Measurements from ENCODE around the gene VAV3.

Gene VAV3

DNA sequence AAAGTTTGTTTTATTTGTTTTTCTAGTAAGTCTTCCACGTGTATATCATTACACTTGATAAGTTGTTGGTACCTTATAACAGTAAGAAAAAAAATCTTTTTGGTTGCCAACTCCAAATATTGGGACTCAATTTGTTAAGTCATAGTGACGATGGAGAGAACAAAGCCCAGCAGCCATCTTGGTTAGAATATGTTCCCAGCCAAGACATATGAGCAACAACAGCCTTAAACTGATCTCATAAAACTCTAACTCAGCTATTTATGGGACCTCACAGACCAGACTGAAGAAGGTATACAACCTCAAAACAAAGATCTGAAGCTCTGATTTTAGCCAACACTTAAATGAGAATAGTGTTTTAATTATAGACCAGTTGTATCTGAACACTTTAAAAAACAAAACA is 281.3 kb downstream of the VAV3 start:
- Histone ChIP-seq H3K27me3 (ENCODE audit: control insufficient read depth in 1 of 2, insufficient read depth in 2 of 2, low read length in 2 of 2) (no peaks in the 10 kb centered on the region), H3K4me3 (ENCODE audit: low read length in 2 of 2) (no peak overlapping the region), H3K36me3 (ENCODE audit: control insufficient read depth in 2 of 2, insufficient read depth in 2 of 2, low read length in 2 of 2) (no peaks in the 10 kb centered on the region), H3K4me1 (ENCODE audit: control insufficient read depth, insufficient read depth, low read length) (peaks cover 4% of the 10 kb centered on the region), H3K9ac (ENCODE audit: low read length in 2 of 2) (no peak overlapping the region), H3K9me3 (ENCODE audit: control insufficient read depth in 2 of 2, low read length in 2 of 2) (no peaks in the 10 kb centered on the region), H3K27ac (ENCODE audit: low read length) (no peak overlapping the region)

DNA sequence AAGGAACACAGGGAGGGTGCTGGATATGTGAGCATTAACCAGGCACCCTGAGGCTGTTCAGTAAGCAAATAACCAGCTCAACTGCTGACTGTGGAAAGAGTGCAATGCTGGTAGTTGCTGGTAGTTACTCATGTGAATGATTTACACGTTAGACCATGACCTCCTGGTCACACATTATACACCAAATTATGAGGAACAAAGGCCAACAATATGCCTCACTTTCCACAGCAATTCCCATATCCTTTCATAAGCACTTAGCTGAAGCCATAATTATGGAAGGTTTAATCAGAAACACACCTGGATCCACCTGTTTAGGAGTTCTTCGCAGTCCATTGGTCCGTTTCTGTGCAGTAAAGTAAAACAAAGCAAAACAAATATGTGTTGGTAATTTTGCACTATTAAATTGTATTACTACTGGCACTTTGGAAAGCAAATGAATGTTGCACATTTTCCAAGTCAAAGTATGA is 281.8 kb downstream of the VAV3 start:
- no peak overlapping the region for H3K4me3 ChIP-seq (ENCODE audit: low read length in 2 of 2)

DNA sequence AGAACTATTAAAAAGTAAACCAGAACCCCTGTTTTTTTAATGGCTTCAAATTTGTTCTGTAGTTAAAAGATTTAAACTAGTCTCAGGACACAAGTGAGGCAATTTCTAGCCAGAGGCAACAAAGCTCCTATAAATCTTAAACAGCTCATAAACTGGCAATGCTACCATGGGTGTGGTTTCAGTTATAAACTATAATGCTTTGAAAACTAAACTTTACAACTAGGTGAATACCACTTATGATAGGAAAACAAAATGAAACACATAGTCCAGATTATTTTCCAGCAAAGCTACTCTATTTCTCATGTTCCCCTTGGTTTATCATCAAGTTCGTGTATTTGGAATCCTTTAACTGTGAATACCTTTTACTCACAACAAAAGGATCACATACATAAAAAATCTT is 282.5 kb downstream of the VAV3 start:
- Histone ChIP-seq H3K27ac (ENCODE audit: low read length) (no peak overlapping the region), H3K27me3 (ENCODE audit: control insufficient read depth in 1 of 2, insufficient read depth in 2 of 2, low read length in 2 of 2) (no peaks in the 10 kb centered on the region), H3K9ac (ENCODE audit: low read length in 2 of 2) (no peak overlapping the region), H3K36me3 (ENCODE audit: control insufficient read depth in 2 of 2, insufficient read depth in 2 of 2, low read length in 2 of 2) (no peaks in the 10 kb centered on the region), H3K9me3 (ENCODE audit: control insufficient read depth in 2 of 2, low read length in 2 of 2) (no peaks in the 10 kb centered on the region), H3K4me1 (ENCODE audit: control insufficient read depth, insufficient read depth, low read length) (no peaks in the 10 kb centered on the region), H3K4me3 (ENCODE audit: low read length in 2 of 2) (no peak overlapping the region)

More for the DNA sequence above, 281.8 kb downstream of the VAV3 start:
- Histone ChIP-seq H3K36me3 (ENCODE audit: control insufficient read depth in 2 of 2, insufficient read depth in 2 of 2, low read length in 2 of 2) (no peaks in the 10 kb centered on the region), H3K27me3 (ENCODE audit: control insufficient read depth in 1 of 2, insufficient read depth in 2 of 2, low read length in 2 of 2) (no peaks in the 10 kb centered on the region), H3K27ac (ENCODE audit: low read length) (no peak overlapping the region), H3K9me3 (ENCODE audit: control insufficient read depth in 2 of 2, low read length in 2 of 2) (no peaks in the 10 kb centered on the region), H3K9ac (ENCODE audit: low read length in 2 of 2) (no peak overlapping the region), H3K4me1 (ENCODE audit: control insufficient read depth, insufficient read depth, low read length) (no peaks in the 10 kb centered on the region)

DNA sequence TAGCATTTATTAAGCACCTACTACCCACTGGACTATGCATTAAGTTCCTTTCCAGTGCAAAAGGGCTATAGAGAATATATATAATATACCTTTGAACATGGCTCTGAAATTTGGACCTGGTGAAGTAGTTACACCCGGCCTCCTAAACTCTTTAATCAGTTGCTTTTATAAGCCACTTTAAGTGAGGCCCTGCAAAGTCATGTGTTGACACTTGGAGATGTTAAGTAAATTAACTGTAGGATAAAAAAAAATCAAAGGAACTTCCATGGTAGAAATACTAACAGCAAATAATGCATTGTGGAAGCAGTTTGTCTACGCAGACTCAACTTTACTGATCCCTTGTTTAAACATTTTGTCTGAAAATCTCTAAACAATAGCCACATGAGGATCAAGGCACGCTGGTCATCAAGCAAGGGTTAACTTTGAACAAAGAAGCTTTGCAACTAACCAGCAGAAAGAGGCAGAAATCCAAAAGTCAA is 283.9 kb downstream of the VAV3 start:
- H3K27ac ChIP-seq (ENCODE audit: low read length): no peak overlapping the region
- H3K4me3 ChIP-seq (ENCODE audit: low read length in 2 of 2): no peak overlapping the region
- H3K9ac ChIP-seq (ENCODE audit: low read length in 2 of 2): no peak overlapping the region
- no peaks in the 10 kb centered on the region for H3K27me3 ChIP-seq (ENCODE audit: control insufficient read depth in 1 of 2, insufficient read depth in 2 of 2, low read length in 2 of 2)
- H3K4me1 ChIP-seq (ENCODE audit: control insufficient read depth, insufficient read depth, low read length): no peaks in the 10 kb centered on the region
- H3K9me3 ChIP-seq (ENCODE audit: control insufficient read depth in 2 of 2, low read length in 2 of 2): no peaks in the 10 kb centered on the region
- H3K36me3 ChIP-seq (ENCODE audit: control insufficient read depth in 2 of 2, insufficient read depth in 2 of 2, low read length in 2 of 2): no peaks in the 10 kb centered on the region

DNA sequence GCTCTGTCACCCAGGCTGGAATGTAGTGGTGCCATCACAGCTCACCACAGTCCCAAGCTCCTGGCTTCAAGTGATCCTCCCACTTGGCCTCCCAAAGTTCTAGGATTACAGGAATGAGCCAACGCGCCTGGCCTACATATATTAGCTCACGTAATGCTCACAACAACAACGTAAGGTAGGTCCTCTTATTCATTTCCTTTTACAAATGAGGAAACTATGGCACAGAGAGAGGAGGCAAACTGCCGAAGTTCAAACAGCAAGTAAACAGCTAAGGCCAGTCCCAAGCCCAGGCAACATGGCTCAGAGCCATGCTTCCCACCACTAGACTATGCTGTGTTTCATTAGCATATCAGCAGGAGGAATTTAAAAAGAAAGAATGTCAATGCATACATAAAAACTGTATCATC is 284.4 kb downstream of the VAV3 start:
- H3K27me3 ChIP-seq (ENCODE audit: control insufficient read depth in 1 of 2, insufficient read depth in 2 of 2, low read length in 2 of 2): no peaks in the 10 kb centered on the region
- no peak overlapping the region for H3K4me3 ChIP-seq (ENCODE audit: low read length in 2 of 2)
- H3K4me1 ChIP-seq (ENCODE audit: control insufficient read depth, insufficient read depth, low read length): no peaks in the 10 kb centered on the region
- H3K9me3 ChIP-seq (ENCODE audit: control insufficient read depth in 2 of 2, low read length in 2 of 2): no peaks in the 10 kb centered on the region
- H3K9ac ChIP-seq (ENCODE audit: low read length in 2 of 2): no peak overlapping the region
- no peaks in the 10 kb centered on the region for H3K36me3 ChIP-seq (ENCODE audit: control insufficient read depth in 2 of 2, insufficient read depth in 2 of 2, low read length in 2 of 2)
- H3K27ac ChIP-seq (ENCODE audit: low read length): no peak overlapping the region

DNA sequence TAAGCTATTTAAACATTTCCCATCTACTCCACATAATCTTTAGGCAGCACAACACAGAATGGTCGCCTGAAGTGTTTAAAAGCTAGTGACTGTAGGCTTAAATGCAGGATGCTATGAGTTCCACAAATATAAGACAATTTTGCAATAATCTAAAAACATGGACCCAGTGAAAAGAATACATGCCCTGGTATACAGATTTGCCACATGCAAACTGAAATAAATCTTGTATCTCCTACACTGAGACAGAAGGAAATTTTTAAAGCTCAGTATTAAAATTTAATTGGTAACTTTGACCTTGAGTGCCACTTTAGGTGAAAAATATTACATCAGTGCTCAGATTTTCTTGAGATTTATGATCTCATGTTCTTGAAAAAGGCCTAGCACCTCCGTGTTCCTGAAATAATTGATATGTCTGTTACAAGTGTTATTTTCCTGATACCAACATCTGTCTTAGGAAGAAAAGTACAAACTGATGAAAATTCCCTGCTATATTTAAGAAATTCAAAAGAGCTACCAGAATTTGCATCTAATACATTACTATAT is 285.5 kb downstream of the VAV3 start:
- H3K4me1 ChIP-seq (ENCODE audit: control insufficient read depth, insufficient read depth, low read length): no peaks in the 10 kb centered on the region
- H3K36me3 ChIP-seq (ENCODE audit: control insufficient read depth in 2 of 2, insufficient read depth in 2 of 2, low read length in 2 of 2): no peaks in the 10 kb centered on the region
- peaks cover 0 to 3% of the 10 kb centered on the region in 2 donors for H3K9me3 ChIP-seq (ENCODE audit: control insufficient read depth in 2 of 2, low read length in 2 of 2)
- H3K27ac ChIP-seq (ENCODE audit: low read length): no peak overlapping the region
- H3K9ac ChIP-seq (ENCODE audit: low read length in 2 of 2): no peak overlapping the region
- no peak overlapping the region for H3K4me3 ChIP-seq (ENCODE audit: low read length in 2 of 2)
- no peaks in the 10 kb centered on the region for H3K27me3 ChIP-seq (ENCODE audit: control insufficient read depth in 1 of 2, insufficient read depth in 2 of 2, low read length in 2 of 2)

DNA sequence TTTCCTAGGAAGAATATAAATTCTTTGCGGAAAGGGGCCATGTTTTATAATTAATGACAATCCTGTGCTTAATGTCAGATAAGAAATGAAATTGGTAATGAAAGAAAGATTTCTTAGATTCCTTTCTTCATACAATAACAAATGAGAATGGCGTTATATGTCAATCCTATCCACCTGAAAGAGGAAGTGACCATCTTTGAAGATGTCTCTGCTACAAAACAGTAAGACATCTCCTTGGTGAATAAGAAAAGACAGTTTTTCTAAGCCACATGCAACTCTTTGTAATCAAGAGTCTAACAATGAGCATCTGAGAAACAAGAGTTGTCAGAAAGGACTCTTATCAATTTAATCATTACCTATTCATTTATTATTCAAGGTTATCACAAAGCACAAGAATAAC is 286.0 kb downstream of the VAV3 start:
- Histone ChIP-seq H3K4me3 (ENCODE audit: low read length in 2 of 2) (no peak overlapping the region), H3K36me3 (ENCODE audit: control insufficient read depth in 2 of 2, insufficient read depth in 2 of 2, low read length in 2 of 2) (no peaks in the 10 kb centered on the region), H3K4me1 (ENCODE audit: control insufficient read depth, insufficient read depth, low read length) (no peaks in the 10 kb centered on the region), H3K9me3 (ENCODE audit: control insufficient read depth in 2 of 2, low read length in 2 of 2) (peaks cover 0 to 3% of the 10 kb centered on the region in 2 donors), H3K27ac (ENCODE audit: low read length) (no peak overlapping the region), H3K9ac (ENCODE audit: low read length in 2 of 2) (no peak overlapping the region), H3K27me3 (ENCODE audit: control insufficient read depth in 1 of 2, insufficient read depth in 2 of 2, low read length in 2 of 2) (no peaks in the 10 kb centered on the region)

DNA sequence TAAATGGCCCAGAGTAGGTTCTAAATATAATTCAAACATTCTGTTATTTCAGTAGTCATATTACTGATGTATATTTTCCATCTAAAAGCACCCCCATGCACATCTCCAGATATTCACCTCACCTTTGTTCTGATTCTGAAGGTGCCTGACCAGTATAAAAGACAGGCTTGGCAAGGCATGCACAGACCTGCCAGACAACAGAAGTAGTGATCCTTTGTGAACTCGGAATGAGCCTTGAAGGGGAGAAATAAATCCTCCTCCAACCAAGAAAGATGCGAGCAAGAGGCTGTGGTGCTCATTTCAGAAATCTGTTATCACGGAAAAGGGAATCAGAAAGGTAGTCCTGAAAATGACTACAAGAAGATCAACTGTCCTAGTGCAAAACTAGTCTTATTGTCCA is 287.3 kb downstream of the VAV3 start:
- no peaks in the 10 kb centered on the region for H3K36me3 ChIP-seq (ENCODE audit: control insufficient read depth in 2 of 2, insufficient read depth in 2 of 2, low read length in 2 of 2)
- H3K9me3 ChIP-seq (ENCODE audit: control insufficient read depth in 2 of 2, low read length in 2 of 2): peaks cover 0 to 3% of the 10 kb centered on the region in 2 donors
- no peaks in the 10 kb centered on the region for H3K4me1 ChIP-seq (ENCODE audit: control insufficient read depth, insufficient read depth, low read length)
- H3K9ac ChIP-seq (ENCODE audit: low read length in 2 of 2): no peak overlapping the region
- H3K27ac ChIP-seq (ENCODE audit: low read length): no peak overlapping the region
- no peaks in the 10 kb centered on the region for H3K27me3 ChIP-seq (ENCODE audit: control insufficient read depth in 1 of 2, insufficient read depth in 2 of 2, low read length in 2 of 2)
- peak overlapping the region in 1 of 2 donors; percentile 17 for H3K4me3 ChIP-seq (ENCODE audit: low read length in 2 of 2)

DNA sequence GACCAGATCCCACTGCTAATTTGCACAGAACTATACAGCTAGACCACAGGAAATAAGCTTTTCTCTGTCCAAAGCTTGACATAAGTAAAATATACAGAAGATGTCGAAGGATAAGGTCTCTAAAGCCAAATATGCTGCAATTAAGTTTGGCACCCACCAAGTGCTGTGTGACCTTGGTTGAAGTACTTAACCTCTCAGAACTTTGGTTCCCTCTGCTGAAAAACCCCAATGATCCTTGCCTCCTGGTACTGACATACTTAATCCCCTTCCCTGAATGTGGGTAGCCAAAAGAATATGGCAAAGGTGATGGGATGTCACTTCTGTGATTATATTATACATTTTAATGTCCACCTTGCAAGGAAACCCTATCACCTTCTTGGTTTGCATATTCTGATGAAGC is 290.5 kb downstream of the VAV3 start:
- Histone ChIP-seq H3K4me3 (ENCODE audit: low read length in 2 of 2) (peak overlapping the region in 1 of 2 donors; percentile 28), H3K9me3 (ENCODE audit: control insufficient read depth in 2 of 2, low read length in 2 of 2) (peaks cover 0 to 3% of the 10 kb centered on the region in 2 donors), H3K27me3 (ENCODE audit: control insufficient read depth in 1 of 2, insufficient read depth in 2 of 2, low read length in 2 of 2) (no peaks in the 10 kb centered on the region), H3K9ac (ENCODE audit: low read length in 2 of 2) (no peak overlapping the region), H3K27ac (ENCODE audit: low read length) (no peak overlapping the region), H3K4me1 (ENCODE audit: control insufficient read depth, insufficient read depth, low read length) (no peaks in the 10 kb centered on the region), H3K36me3 (ENCODE audit: control insufficient read depth in 2 of 2, insufficient read depth in 2 of 2, low read length in 2 of 2) (no peaks in the 10 kb centered on the region)

DNA sequence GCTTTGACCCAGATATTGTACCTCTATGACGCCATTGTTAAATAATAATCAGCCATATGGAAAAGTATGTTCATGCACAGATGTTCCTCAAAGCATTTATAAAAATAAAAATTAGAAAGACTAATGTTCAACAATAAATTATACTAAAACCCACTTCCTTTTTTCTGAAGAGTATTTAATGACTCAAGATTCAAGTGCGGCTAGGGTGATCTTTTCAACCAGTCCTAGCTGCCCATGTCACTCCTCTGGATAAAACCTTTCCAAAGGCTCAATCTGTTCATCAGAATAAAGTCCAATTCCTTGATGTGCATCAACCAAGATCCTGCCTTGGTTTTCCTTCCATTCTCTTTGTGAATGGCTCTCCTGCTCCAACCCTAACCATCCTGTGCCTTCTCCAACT is 292.0 kb downstream of the VAV3 start:
- Histone ChIP-seq H3K9me3 (ENCODE audit: control insufficient read depth in 2 of 2, low read length in 2 of 2) (peaks cover 0 to 3% of the 10 kb centered on the region in 2 donors), H3K4me3 (ENCODE audit: low read length in 2 of 2) (no peak overlapping the region), H3K9ac (ENCODE audit: low read length in 2 of 2) (no peak overlapping the region), H3K27ac (ENCODE audit: low read length) (no peak overlapping the region), H3K4me1 (ENCODE audit: control insufficient read depth, insufficient read depth, low read length) (no peaks in the 10 kb centered on the region), H3K27me3 (ENCODE audit: control insufficient read depth in 1 of 2, insufficient read depth in 2 of 2, low read length in 2 of 2) (no peaks in the 10 kb centered on the region), H3K36me3 (ENCODE audit: control insufficient read depth in 2 of 2, insufficient read depth in 2 of 2, low read length in 2 of 2) (no peaks in the 10 kb centered on the region)

DNA sequence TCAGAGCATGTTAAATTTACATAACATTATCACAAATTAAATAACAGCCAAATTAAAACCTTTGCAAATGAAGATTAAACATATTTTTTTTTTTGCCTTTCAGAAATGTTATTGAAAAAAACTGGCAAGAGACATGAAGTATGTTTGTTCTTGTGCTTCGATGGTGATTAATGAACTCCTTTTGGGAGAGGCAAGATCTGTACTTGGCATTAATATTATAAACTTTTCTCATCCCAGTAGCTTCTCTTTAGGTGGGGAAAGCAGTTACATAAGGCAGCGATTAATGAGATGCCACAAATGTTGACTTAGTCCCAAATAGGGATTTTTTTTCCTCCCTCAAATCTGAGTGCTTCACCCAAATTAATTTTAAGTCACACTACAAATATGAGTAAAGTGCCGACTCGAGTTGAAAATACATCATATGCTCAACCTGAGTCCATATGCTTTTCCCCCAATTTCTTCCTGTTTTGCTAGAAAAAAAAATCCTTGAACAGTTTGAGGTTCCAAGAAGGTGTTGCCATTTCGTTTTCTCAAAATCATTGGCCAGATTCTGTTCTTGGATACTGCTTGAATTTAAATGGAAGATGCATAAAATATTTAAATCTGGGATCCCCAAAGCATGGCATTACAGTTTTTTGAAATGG is 294.5 kb downstream of the VAV3 start:
- peak overlapping the region; percentile 2 for H3K27ac ChIP-seq (ENCODE audit: low read length)
- H3K9ac ChIP-seq (ENCODE audit: low read length in 2 of 2): peak overlapping the region in 1 of 2 donors; percentile 33
- no peaks in the 10 kb centered on the region for H3K36me3 ChIP-seq (ENCODE audit: control insufficient read depth in 2 of 2, insufficient read depth in 2 of 2, low read length in 2 of 2)

More for the DNA sequence above, 294.5 kb downstream of the VAV3 start:
- H3K9me3 ChIP-seq (ENCODE audit: control insufficient read depth in 2 of 2, low read length in 2 of 2): peaks cover 0 to 3% of the 10 kb centered on the region in 2 donors
- H3K4me1 ChIP-seq (ENCODE audit: control insufficient read depth, insufficient read depth, low read length): peaks cover under 1% of the 10 kb centered on the region
- H3K27me3 ChIP-seq (ENCODE audit: control insufficient read depth in 1 of 2, insufficient read depth in 2 of 2, low read length in 2 of 2): no peaks in the 10 kb centered on the region
- peak overlapping the region in 1 of 2 donors; percentile 44 for H3K4me3 ChIP-seq (ENCODE audit: low read length in 2 of 2)
